Activated CD4-positive, alpha-beta memory T cell treated with anti-CD3 and anti-CD28 coated beads, Interleukin-2, amount 10 ng/mL, durations not matched to agents 7 days and 5 days (primary cell): Measurements from ENCODE around the gene OVAAL. TPM values are rescaled to one million over a fixed set of nuclear protein-coding genes. Genes with fewer than 3 reads are reported as not detected.

Experiments
- CTCF ChIA-PET: fragments of 350-600 bp; sonication (Branson Sonifier 250); formaldehyde crosslinking; loops from one replicate; lab custom pipeline; 2021; ENCODE audit warnings: antibody characterized with exemption, inconsistent platforms; lab: Charles Lee
- POLR2A ChIA-PET: fragments of 350-600 bp; sonication (Branson Sonifier 250); formaldehyde crosslinking; loops from one replicate; lab custom pipeline; 2021; ENCODE audit warnings: antibody characterized with exemption; lab: Charles Lee
- DNase-seq: peaks from one replicate; pipeline ENCODE4 v3.0.0-alpha.2; 2020
- H3K27ac Mint-ChIP-seq: one replicate; pipeline ENCODE4 v1.8.0; 2021; ENCODE audit warnings: mild to moderate bottlenecking, mixed read lengths
- H3K27me3 Mint-ChIP-seq: one replicate; pipeline ENCODE4 v1.8.0; 2021; ENCODE audit warnings: mixed read lengths
- H3K36me3 Mint-ChIP-seq: one replicate; pipeline ENCODE4 v1.8.0; 2021; ENCODE audit warnings: low read depth, mixed read lengths
- H3K4me1 Mint-ChIP-seq: one replicate; pipeline ENCODE4 v1.8.0; 2021; ENCODE audit warnings: mixed read lengths
- H3K4me3 Mint-ChIP-seq: one replicate; pipeline ENCODE4 v1.8.0; 2021; ENCODE audit warnings: mild to moderate bottlenecking, mixed read lengths
- H3K9me3 Mint-ChIP-seq: one replicate; pipeline ENCODE4 v1.8.0; 2021; ENCODE audit warnings: mixed read lengths
- total RNA-seq, 2 experiments: library from RNA; stranded (reverse); gene quantifications; one replicate each; pipeline ENCODE4 v1.2.3, GENCODE V29; 2021

Gene OVAAL
- total RNA-seq, 2 experiments from 2014 or later: not detected

- Mint-ChIP-seq H3K4me1 (peaks cover 26% of the 10 kb centered on the region), H3K36me3 (peaks cover 16% of the 10 kb centered on the region), H3K27me3 (peaks cover 2% of the 10 kb centered on the region), H3K9me3 (peaks cover 9% of the 10 kb centered on the region), H3K4me3 (peak overlapping the region; percentile 47), H3K27ac (peak overlapping the region; percentile 88)
- CTCF ChIA-PET: interaction anchor here (0.6 to 1.5 kb wide), 4 partner anchors 51 to 269 kb away, joined by 3 to 5 read pairs (median 4); no protein-coding TSS in a partner anchor
- no peak for DNase-seq
- POLR2A ChIA-PET: no interaction called here
Measured at GRCh38 chr1:180584869-180585268, 26.1 kb downstream of the OVAAL start.

DNA sequence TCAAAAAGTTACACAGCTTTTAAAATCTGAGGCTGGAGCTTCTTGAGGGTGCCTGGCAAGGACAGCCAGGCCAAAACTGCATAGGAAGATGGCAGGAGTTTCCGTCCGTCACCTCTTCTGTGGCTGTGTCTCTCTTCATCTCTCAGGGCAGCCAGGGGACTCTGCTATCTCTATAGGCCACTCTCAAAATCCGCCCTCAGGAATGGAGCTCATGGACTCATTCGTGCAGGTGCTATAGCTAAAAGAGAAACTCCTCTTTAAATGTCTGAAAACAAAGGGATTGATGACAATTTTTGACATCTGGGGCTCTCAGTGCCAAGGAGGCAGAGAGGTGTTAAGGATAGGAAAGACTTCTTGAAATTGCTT is 27.2 kb downstream of the OVAAL start:
- peaks cover 26% of the 10 kb centered on the region for H3K4me1 Mint-ChIP-seq
- POLR2A ChIA-PET: interaction anchor here (0.7 to 1.2 kb wide), 3 partner anchors 13 to 207 kb away, joined by 3 to 5 read pairs (median 3); partner anchors contain the start of gene XPR1
- peak overlapping the region; percentile 88 for H3K27ac Mint-ChIP-seq
- DNase-seq: no peak
- peaks cover 16% of the 10 kb centered on the region for H3K36me3 Mint-ChIP-seq
- H3K4me3 Mint-ChIP-seq: no peak overlapping the region
- H3K27me3 Mint-ChIP-seq: peaks cover 2% of the 10 kb centered on the region
- CTCF ChIA-PET: interaction anchor here (0.9 to 1.5 kb wide), 3 partner anchors 49 to 71 kb away, joined by 3 to 5 read pairs (median 4); no protein-coding TSS in a partner anchor
- peaks cover 9% of the 10 kb centered on the region for H3K9me3 Mint-ChIP-seq

GRCh38 chr1:180586671-180587155 is 27.9 kb downstream of the OVAAL start:
- Mint-ChIP-seq H3K4me1 (peaks cover 26% of the 10 kb centered on the region), H3K27me3 (peaks cover 2% of the 10 kb centered on the region), H3K9me3 (peaks cover 9% of the 10 kb centered on the region), H3K4me3 (no peak overlapping the region), H3K36me3 (peaks cover 16% of the 10 kb centered on the region), H3K27ac (peak overlapping the region; percentile 71)
- ChIA-PET POLR2A (interaction anchor here (1.0 to 1.2 kb wide), 2 partner anchors 14 to 45 kb away, joined by 3 to 5 read pairs; partner anchors contain the start of gene XPR1), CTCF (no interaction called here)
- DNase-seq: no peak

GRCh38 chr1:180588121-180588520 is 29.4 kb downstream of the OVAAL start:
- Mint-ChIP-seq H3K4me1 (peaks cover 26% of the 10 kb centered on the region), H3K9me3 (peaks cover 9% of the 10 kb centered on the region), H3K36me3 (peaks cover 16% of the 10 kb centered on the region), H3K27ac (no peak overlapping the region), H3K4me3 (no peak overlapping the region), H3K27me3 (peaks cover 2% of the 10 kb centered on the region)
- ChIA-PET CTCF (no interaction called here), POLR2A (no interaction called here)
- DNase-seq: no peak

- CTCF ChIA-PET: interaction anchor here (1.6 kb wide), 1 partner anchor 75 kb away, joined by 4 read pairs; no protein-coding TSS in a partner anchor
- Mint-ChIP-seq H3K27me3 (peaks cover 15% of the 10 kb centered on the region), H3K4me1 (peaks cover 11% of the 10 kb centered on the region), H3K9me3 (peaks cover 6% of the 10 kb centered on the region), H3K27ac (no peak overlapping the region), H3K4me3 (no peak overlapping the region), H3K36me3 (peaks cover 16% of the 10 kb centered on the region)
- no peak for DNase-seq
- POLR2A ChIA-PET: interaction anchor here (1.1 kb wide), 1 partner anchor 41 kb away, joined by 4 read pairs; the partner anchor contains the start of gene XPR1
Measured at GRCh38 chr1:180590889-180591288, 32.1 kb downstream of the OVAAL start.

DNA sequence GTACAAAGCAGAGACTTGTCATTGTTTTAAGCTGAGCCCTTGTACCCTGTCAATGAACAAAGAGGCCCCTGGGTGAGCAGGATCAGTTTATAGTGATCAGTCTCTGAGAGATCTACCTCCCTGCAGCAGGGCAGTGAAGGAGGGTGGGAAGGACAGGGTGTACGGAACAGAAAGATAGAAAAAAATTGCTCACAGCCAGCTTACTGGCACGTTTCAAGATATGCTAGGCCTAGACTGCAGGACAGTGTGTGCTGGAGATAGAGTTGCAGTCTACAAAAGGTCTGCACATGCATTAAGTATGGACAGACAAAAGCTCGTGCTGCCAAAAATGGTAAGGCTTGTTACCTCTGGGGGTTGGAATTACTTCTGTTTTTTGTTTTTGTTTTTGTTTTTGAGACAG is 34.6 kb downstream of the OVAAL start:
- H3K36me3 Mint-ChIP-seq: peaks cover 4% of the 10 kb centered on the region
- peaks cover 21% of the 10 kb centered on the region for H3K27me3 Mint-ChIP-seq
- POLR2A ChIA-PET: no interaction called here
- no peaks in the 10 kb centered on the region for H3K4me1 Mint-ChIP-seq
- DNase-seq: no peak
- H3K9me3 Mint-ChIP-seq: peaks cover 3% of the 10 kb centered on the region
- no peak overlapping the region for H3K27ac Mint-ChIP-seq
- CTCF ChIA-PET: interaction anchor here (0.6 kb wide), 1 partner anchor 115 kb away, joined by 3 read pairs; no protein-coding TSS in a partner anchor
- no peak overlapping the region for H3K4me3 Mint-ChIP-seq

DNA sequence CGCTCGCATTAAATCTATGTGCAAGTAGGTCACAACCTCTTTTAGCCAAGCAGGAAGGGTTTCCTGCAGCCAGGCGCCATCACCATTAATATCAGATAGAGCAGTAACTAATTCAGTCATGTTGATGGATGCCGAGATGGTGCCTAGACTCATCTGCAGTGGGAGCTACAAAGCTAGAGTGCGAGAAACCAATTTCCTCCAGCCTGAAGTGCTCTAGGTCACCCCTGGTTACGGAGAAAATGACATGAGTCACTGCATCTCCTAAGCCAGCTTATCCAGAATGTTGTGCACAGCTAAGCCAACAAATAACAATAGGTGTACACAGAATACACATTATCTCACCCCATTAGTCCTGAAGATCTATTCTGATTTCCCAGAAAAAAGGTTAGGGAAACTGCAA is 36.0 kb downstream of the OVAAL start:
- Mint-ChIP-seq H3K36me3 (no peaks in the 10 kb centered on the region), H3K9me3 (no peaks in the 10 kb centered on the region), H3K4me1 (no peaks in the 10 kb centered on the region), H3K4me3 (no peak overlapping the region), H3K27me3 (peaks cover 19% of the 10 kb centered on the region), H3K27ac (no peak overlapping the region)
- POLR2A ChIA-PET: no interaction called here
- no peak for DNase-seq
- CTCF ChIA-PET: no interaction called here

DNA sequence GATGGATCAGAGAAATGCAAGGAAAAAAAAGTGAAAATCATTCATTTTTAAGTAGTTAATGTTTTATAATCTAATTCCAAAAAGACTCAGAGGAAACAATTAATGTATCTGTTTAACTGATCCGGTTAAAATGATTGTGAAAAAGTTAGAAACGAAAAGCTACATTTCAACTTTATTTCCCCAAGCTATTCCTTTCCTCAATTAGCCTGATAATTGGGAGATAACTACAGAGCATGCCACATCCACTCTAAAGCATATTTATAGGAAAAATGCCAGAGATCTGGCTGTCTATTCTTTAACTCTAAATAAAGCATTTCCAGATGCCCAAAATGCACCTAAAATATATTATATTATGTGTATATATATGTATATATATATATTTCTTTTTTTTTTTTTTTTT is 37.2 kb downstream of the OVAAL start:
- H3K9me3 Mint-ChIP-seq: no peaks in the 10 kb centered on the region
- CTCF ChIA-PET: interaction anchor here (0.7 kb wide), 1 partner anchor 278 kb away, joined by 3 read pairs; no protein-coding TSS in a partner anchor
- H3K4me3 Mint-ChIP-seq: no peak overlapping the region
- H3K4me1 Mint-ChIP-seq: no peaks in the 10 kb centered on the region
- POLR2A ChIA-PET: no interaction called here
- no peak overlapping the region for H3K27ac Mint-ChIP-seq
- H3K27me3 Mint-ChIP-seq: peaks cover 19% of the 10 kb centered on the region
- DNase-seq: no peak
- no peaks in the 10 kb centered on the region for H3K36me3 Mint-ChIP-seq

- POLR2A ChIA-PET: no interaction called here
- no peaks in the 10 kb centered on the region for H3K36me3 Mint-ChIP-seq
- no peaks in the 10 kb centered on the region for H3K9me3 Mint-ChIP-seq
- CTCF ChIA-PET: no interaction called here
- no peak overlapping the region for H3K27ac Mint-ChIP-seq
- no peaks in the 10 kb centered on the region for H3K4me1 Mint-ChIP-seq
- H3K27me3 Mint-ChIP-seq: peaks cover 21% of the 10 kb centered on the region
- DNase-seq: no peak
- H3K4me3 Mint-ChIP-seq: no peak overlapping the region
Measured at GRCh38 chr1:180597520-180597919, 38.8 kb downstream of the OVAAL start.

- H3K4me1 Mint-ChIP-seq: no peaks in the 10 kb centered on the region
- no peak for DNase-seq
- no peak overlapping the region for H3K4me3 Mint-ChIP-seq
- H3K9me3 Mint-ChIP-seq: no peaks in the 10 kb centered on the region
- ChIA-PET POLR2A (no interaction called here), CTCF (no interaction called here)
- H3K36me3 Mint-ChIP-seq: no peaks in the 10 kb centered on the region
- H3K27me3 Mint-ChIP-seq: peaks cover 21% of the 10 kb centered on the region
- H3K27ac Mint-ChIP-seq: no peak overlapping the region
Measured at GRCh38 chr1:180598333-180598974, 39.7 kb downstream of the OVAAL start.

- no peaks in the 10 kb centered on the region for H3K36me3 Mint-ChIP-seq
- ChIA-PET POLR2A (interaction anchor here (0.6 kb wide), 1 partner anchor 31 kb away, joined by 3 read pairs; the partner anchor contains the start of gene XPR1), CTCF (no interaction called here)
- H3K4me3 Mint-ChIP-seq: no peak overlapping the region
- no peak overlapping the region for H3K27ac Mint-ChIP-seq
- H3K4me1 Mint-ChIP-seq: no peaks in the 10 kb centered on the region
- H3K27me3 Mint-ChIP-seq: peaks cover 10% of the 10 kb centered on the region
- DNase-seq: no peak
- H3K9me3 Mint-ChIP-seq: no peaks in the 10 kb centered on the region
Measured at GRCh38 chr1:180600343-180600742, 41.6 kb downstream of the OVAAL start.

DNA sequence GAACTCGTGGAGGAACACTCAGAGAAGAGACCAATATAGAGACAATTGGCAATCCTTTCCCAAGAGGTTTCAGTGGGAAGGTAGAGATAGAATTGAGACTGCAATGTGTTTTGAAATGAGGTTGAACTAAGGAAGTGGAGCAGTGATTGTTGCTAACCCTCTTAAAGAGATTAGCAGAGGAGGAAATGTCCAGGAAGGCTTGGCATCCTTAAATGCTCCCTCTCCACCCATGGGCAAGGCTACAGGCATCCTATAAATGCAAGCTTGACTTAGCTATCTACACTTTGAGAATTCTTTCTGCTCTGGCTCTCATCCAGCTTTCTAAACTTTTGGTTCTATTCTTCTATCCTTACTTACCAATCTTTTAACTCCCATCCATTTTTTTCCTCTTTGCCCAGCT is 42.7 kb downstream of the OVAAL start:
- H3K27ac Mint-ChIP-seq: no peak overlapping the region
- ChIA-PET POLR2A (no interaction called here), CTCF (interaction anchor here (1.1 kb wide), 1 partner anchor 261 kb away, joined by 3 read pairs; no protein-coding TSS in a partner anchor)
- no peaks in the 10 kb centered on the region for H3K9me3 Mint-ChIP-seq
- no peaks in the 10 kb centered on the region for H3K36me3 Mint-ChIP-seq
- no peaks in the 10 kb centered on the region for H3K4me1 Mint-ChIP-seq
- peaks cover 8% of the 10 kb centered on the region for H3K27me3 Mint-ChIP-seq
- no peak for DNase-seq
- H3K4me3 Mint-ChIP-seq: no peak overlapping the region

DNA sequence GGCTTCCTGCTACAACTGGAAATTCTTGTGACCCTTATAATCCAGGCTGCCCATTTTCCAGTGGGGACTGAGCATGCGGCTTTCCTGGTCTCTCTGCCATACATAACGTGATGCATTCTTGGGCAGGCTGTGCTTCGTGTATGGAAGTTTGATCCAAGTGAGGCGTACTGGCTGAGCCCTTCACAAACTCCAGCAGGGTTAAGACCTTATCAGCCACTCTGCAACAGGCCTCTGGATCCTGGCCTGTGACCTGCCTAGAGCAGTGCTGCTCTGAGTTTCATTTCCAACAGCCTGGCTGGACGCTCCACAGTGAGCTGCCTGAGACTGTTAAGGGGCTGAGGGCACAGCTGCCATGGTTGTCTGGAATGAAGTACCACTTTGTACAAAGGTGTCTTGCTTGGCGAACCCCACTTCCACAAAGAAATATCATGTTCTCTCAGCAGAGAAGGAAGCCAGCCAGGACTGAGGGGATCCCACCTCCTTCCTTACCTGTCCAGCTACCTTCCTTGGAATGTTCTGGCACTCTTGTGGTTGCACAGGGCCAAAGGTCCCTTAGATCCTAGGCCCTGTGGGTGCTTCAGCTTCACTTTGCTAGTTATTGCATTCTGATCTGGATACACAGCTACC is 44.6 kb downstream of the OVAAL start:
- ChIA-PET POLR2A (no interaction called here), CTCF (no interaction called here)
- H3K27me3 Mint-ChIP-seq: peaks cover 2% of the 10 kb centered on the region
- no peak overlapping the region for H3K4me3 Mint-ChIP-seq
- no peaks in the 10 kb centered on the region for H3K9me3 Mint-ChIP-seq
- H3K27ac Mint-ChIP-seq: no peak overlapping the region
- no peaks in the 10 kb centered on the region for H3K36me3 Mint-ChIP-seq
- no peaks in the 10 kb centered on the region for H3K4me1 Mint-ChIP-seq
- DNase-seq: no peak
